Stimulated activated CD4-positive, alpha-beta T cell treated with anti-CD3 and anti-CD28 coated beads, Interleukin-2, amount 100 ng/mL, for 24 hours (primary cell): ENCODE results near the gene PASK.

Source experiments
- DNase-seq, 2 donors: peaks; one replicate each; pipeline ENCODE4 v3.0.0-alpha.2; 2020

Gene PASK

DNA sequence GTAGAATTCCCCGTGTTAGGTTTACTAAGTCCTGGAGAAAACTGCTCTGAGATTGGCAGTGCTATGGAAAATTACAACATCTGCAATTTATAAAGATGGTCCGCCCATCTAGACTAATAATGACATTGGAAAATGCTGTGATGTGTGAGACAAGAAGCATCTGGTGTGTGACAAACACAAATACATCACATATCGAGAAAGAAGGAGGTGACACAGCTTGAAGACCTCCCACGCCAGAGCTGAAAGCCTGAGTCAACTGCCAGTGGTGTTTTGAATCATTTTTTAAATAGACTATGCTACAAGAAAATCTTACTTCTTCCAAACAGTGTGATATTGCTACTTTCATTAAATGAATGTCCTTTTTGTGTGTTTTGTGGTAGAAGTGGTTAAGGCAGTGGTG, 30.6 kb upstream of the PASK start:
- DNase-seq: peak; percentile 33 to 39

DNA sequence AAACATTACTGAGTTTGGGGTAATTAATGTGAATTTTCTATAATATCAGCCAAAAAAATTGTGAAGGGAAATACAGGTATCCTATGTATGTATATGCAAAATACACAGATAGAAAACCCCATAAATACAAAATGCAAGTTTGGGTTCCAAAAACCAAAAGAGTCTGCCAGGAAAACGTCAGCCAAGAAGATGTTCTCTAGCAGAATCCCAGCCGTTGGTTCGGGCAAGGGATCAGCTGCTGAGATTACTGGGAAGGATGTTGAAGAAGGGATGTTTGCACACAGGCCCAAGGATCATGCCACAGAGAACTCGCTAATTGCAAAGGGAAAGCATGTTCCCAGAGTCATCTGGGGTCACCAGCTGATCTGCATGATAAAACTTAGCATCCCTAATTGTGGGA, 29.7 kb upstream of the PASK start:
- no peak for DNase-seq

DNA sequence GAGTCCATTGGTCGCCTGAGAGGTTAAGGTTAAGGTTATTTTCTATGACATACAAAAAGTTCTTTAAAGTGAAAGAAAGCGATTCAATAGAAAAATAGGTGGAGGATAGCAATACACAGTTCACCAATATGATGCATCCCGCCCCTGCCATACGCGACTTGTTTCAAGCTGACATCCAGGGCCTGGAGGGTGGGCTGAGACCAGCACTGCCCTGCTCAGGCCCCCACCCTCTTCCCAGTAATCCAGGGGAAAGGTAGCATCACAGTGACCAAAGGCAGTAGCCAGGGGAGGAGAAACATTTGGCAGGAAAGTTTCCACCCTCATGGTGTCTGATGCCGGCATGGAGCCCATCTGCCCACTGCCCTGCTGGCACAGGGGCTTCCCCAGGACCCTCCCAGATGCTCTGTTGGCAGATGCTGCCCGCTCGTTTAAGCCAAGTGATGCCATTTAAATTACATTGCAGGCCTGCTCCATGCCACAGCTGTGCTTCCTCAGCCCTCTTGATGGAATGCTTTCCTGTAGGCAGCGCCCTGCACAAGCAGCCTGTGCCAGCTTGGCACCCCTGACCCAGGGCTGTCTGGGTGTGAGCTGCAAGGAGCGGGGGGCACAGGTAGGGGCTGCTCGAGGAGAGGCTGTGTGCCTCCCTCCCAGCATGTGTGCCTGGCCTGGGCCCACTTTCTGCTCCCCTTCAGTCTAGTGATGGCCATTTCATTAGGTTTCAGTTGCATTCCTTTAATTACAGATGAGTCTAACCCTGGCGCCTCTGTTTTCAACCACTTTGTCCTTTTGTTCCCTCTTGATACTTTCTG, 28.5 kb upstream of the PASK start:
- DNase-seq: no peak

DNA sequence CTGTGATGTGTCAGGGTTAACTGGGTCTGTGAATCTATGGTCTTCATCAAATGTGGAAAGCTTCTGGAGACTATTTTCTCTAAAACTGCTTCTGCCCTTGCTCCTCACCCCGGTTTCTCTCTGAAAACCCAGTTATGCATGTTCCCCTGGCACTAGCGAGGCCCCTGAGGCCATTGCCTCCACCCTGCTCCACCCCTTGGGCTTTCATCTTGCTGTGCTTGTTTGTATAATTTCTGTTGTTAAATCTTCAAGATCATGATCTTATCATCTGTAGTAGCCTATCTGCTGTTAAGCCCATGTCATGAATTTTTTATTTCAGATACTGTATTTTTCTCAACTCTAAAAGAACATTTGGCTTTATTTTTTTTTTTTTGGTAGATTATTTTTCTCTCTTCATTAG, 24.3 kb upstream of the PASK start:
- no peak for DNase-seq

DNA sequence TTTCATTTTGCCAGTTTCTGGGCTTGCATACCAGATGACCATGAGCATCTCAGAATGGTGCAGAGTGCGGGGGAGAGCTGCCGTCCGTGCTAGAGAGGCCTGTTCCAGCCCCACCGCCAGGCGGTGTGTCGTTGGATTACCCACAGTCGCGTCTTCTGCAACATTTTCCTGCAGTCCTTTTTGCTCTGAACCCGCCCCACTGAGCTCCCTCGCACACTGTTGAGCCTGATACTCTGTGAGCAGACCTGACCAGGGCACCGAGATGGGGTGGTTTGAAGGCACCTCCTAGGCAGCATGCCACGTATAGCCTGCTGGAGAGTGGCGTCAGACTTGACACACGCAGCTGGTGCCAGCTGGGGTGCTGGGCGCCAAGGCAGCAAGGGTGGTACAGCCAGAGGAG, 19.1 kb upstream of the PASK start:
- DNase-seq: no peak

DNA sequence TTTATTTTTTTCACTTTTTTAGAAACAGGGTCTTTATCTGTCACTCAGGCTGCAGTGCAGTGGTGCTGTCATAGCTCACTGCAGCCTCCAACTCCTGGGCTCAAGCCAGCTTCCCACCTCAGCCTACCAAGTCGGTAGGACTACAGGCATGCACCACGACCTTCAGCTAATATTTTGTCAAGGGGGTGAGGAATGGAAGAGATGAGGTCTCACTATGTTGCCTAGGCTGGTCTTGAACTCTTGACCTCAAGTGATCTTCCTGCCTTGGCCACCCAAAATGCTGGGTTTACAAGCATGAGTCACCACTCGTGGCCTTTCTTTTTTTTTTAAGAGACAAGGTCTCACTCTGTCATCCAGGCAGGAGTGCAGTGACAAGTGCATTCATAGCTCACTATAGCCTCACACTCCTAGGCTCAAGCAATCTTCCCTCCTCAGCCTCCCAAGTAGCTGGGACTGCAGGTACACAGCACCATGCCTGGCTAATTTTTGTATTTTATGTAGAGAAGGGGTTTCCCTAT, 14.4 kb upstream of the PASK start:
- no peak for DNase-seq

DNA sequence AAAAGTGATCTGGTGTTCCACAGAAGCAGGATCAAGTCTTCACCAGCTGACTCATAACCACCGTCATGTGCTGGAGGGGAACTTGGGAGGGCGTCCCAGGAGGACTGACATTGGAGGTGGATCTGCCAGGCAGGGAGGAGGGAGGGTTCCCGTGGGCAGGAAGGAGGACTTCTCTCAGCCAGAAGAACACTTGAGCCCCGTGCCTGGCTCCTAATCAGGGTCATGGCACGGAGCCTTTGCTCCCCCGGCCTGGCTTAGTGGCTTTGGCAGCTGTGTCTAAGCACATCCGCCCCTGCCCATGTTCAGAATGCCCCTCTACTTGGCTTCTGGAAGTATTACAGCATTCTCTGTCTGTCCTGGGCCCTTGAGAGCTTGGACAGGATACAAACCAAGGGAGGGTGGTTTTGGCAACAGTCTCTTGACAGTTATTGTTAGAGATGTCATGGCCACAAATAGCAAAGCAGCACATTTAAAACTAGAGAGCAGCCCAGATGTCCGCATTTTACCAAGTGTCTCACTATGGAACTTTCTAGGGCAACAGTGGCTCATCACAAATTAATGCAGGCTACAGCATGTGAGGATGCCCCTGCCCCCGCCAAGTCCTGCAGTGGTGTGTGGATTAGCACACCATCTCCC, 12.5 kb upstream of the PASK start:
- no peak for DNase-seq

DNA sequence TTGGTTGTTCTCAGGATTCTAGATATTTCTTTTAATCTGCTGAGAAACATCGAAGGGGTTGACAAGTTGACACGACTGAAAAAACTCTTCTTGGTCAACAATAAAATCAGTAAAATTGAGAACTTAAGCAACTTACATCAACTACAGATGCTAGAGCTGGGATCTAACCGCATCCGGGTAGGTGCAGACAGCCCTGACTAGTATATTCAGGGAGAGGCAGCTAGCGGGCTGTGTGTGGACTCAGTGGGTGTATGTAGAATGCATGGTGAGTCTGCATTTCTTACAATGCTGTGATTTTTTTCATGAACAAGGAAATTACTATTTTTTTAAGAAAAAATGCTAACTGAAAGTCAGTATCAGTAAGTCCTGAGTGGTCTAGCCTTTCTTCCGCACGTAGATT, 11.0 kb upstream of the PASK start:
- DNase-seq: no peak

DNA sequence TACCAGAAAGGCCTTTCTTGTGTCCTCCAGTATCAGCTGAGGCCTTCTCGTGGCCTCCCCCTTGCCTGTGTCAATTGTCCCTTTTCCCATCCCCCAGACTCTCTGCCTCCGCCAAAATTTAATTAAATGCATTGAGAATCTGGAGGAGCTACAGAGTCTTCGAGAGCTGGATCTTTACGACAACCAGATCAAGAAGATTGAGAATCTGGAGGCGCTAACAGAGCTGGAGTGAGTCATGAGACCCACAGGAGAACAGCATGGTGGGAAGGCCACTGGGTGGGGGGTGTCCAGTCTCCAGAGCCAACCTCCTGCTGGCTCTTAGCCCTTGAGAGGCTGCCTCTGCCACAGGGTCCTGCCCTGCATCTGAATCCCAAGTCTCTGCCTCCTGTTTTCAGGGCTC, 9.8 kb upstream of the PASK start:
- DNase-seq: no peak

DNA sequence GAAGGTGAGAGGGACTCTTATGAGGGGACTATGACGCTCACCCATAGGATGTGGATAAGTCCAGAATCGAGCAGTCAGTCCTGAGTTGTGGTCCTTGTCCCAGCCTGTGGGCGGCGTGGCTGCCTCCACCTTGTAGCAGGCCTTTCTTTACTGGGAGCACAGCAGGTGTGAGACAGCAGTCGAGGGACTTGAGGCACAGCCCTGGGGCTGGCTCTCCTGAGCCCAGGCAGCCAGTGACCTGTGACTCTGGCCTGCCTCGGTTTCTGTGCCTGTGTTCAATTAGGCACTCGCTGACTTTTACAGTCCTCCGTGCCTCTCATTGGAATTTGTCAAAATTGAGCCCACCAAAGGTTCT, 9.3 kb upstream of the PASK start:
- no peak for DNase-seq

DNA sequence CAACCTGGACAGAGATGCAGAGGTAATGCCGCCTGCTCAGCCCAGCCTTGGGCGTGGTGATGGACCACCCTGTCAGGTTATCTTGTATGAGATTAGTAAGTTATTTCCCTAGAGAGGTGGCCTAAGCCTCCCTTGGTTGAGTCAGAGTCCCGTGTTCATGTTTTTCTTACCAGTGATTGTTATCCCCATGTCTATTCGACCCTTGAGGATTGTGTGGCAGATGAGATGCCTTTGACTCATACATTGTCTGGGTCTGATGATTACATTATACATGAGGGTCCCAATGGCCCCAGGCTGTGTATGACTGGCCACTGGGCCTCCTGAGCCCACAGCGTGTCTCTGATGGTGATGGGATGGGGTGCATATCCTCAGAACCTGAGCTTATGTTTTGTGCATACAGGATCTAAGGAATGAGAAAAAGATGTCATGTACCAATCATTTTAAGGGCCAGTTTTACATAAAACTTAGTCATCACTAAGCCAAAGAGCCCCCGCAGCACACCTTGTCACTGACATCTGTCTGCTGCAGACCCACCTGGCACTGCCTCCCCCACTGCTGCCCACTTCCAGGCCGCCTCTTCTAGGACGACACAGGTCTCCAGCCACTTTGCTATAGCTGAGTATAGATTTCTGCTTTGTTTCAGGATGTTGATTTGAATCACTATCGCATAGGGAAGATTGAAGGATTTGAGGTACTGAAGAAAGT, 8.7 kb upstream of the PASK start:
- DNase-seq: no peak

DNA sequence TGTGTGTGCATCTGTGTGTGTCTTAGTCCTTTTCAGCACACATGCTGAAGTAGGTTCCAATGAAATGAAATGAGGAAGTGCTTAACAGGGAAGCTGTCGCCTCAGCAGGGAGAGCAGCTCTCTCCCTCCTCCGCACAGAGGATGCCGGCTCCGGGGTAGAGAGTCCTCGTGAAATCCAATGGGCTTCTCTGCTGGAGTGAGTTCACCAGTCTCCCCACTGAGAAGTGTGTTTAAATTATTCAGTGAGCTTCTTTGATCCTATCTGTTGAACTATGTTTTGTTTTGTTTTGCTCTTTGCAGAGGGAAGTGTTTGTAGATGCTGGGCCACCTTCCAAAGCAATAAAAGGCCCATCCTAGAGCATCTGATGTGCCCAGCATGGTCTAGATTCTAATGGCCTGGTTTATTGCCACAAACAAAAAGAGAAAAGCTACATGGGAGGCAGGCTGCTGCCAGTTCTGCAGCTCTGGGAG, 7.7 kb upstream of the PASK start:
- no peak for DNase-seq

DNA sequence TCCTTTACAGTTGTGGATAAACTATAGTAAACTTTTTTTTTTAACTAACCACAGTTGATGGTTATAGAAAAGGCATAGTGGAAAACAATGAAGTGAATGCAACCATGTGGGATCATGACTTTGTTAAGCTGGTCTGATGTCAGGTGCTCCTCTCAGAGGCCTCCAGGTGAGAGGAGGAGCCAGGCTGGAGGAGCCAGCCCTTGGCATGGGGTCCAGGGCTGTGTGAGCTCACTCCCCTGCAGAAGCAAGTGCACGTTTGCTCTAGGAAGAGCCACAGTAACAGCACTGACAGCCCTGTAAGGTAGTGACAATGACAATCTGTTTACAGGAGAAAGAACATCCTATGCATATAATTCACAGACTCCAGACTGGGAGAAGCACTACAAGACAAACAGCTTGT, 6.7 kb upstream of the PASK start:
- no peak for DNase-seq

DNA sequence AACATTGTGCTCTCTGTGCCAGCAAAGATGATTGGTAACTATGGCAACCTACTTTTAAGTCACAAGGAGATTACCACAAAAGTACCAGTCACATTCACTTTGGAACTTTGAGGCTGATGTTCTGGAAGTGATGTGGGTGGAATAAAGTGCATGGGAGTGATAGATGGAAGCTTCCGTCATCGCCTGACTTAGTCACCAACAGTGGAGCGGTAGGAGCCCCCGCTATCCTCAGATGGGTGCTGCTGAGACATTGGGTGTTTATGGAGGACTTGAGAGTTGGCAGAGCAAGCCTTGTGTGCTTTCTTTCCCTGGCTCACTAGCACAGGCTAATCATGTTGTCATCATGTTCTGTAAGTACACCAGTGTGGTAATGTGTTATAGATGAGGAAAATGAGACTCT, 5.6 kb upstream of the PASK start:
- peak; percentile 34 to 40 for DNase-seq

DNA sequence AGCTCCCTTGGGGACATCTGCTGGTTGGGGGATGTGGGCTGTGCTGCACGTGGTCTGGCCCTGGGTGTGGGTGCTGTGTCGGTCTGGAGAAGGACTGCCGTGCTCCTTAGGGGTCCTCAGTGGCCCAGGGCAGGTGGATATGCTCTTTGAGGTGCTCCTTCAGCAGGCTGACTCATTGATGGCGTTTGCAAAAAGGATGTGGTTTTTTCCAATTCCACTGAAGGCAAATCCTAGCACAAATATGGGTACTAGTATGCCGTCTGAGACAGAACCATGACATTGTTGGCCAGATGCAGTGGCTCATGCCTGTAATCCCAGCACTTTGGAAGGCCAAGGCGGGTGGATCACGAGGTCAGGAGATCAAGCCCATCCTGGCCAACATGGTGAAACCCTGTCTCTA, 4.3 kb upstream of the PASK start:
- DNase-seq: peak in 1 of 2 donors; percentile 16

DNA sequence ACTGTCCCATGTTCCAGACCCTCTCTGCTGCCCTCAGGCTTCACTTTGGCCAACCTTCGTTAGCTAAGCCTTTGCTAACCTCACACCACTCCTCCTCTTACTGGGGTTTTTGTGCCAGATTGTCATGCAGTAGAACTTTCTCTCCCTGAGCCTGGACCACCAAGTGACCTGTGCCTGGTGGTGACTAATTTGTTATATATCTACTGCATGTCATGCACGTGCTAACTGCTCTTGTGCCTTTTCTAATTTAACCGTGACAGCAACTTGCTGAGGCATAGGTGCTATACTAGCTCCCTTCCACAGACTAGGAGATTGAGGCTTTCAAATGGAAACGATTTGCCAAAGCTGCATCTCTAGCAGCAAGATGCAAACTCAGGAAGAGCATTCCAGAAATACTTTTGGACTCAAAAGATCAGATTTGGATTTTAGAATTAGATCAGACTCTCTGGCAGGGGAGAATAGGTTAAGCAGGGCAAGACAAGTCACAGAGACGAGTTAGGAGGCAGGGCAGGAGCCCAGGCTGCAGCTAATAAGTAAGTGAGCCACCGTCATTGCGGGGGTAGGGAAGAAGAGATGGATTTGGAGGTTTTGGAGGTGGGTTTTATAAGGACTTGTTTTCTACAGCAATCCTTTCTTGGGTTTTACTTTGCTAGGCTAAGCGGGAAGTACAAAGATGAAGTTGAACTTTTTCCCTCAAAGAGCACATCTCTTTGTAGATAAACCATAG, 2.8 kb upstream of the PASK start:
- no peak for DNase-seq

DNA sequence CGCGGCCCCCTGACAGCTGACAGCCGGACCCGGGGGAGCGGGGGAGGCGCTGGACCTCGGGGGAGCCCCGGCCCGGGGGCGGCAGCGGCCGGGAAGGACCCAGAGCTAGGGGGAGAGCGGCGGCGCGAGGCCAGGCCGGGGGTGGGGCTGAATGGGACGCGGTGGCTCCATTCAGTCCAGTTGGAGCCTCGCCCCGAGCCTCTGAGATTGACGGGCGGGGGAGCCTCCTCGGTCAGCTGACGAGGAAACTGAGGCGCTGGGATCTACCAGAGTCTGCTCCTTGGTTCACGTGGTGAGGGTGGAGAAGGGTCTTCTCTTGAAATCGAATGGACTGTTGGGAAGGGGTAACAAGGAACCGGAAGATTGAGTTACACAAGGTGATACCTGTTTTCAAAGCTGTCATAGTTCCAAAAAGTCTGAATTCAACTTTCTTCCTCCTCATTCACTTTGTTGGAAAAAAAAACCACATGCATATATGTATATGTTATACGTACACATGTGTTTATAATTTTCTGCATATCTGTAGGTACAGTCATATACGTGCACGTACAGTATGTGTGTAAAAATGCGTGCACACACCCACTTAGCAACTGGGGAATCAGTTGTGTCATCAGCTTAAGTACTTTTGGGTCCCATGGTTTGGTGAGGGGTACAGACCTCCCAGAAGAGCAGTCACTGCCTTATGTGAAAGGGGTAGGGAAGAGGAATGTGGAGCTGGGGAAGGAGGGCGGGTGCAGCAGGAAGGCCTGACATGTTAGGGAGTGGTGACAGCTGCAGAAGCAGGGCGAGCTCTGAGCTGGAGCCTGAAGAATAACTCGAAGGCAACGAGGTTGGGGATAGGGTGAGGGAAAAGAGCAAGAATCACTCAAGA, 1.6 kb upstream of the PASK start:
- DNase-seq: no peak

DNA sequence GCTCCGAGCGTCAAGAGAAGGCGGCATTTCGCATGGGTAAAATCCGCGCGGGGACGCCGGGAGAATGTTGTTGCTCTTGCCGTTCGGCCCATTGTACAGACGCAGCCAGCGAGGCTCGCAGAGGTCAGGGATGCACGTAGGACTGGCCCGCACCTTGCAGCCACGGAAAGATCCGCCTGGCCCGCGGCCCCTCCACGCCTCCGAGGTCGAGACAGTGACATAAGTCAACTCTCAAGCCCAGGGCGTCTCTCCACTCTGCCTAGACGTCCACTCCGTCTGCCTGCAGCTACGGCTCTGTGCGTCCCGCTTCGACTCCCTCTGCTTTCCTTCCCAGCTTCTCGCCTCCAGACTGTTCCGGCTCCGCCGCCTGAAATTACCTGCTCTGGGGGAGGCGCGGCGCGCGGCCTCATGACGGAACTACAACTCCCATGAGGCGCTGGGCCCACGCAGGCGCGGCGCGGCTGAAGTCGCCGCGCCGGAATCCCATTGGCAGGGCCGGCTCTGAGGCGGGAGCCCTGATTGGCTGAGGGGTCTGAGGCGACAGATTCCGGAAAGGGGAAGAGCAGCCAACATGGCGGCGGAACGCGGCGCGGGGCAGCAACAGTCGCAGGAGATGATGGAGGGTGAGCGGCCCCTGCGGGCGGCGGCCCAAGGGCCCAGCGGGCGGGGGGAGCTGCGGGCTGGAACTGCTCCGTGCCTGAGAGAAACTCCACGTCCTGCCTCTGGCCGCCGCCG, 820 bp upstream of the PASK start, which contains the start of gene PPP1R7:
Gene PPP1R7 (plus strand): TSS at position 543 of the 735 bp plus-strand sequence. CDS start 29 bp downstream, at position 572.
- peak; percentile 94 to 95 for DNase-seq

DNA sequence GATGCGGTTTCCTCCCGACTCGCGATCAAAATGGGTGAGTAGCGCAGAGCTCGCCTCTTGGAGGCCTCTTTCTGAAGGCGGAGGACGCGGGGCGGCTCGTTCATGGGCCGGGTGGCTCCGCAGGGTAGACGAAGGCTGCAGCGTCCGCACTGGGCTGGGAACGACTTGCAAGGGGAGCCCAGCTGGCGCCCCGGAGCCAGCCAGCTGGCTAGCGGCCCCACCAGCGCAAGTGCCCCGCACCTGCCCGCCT, 328 bp upstream of the PASK start:
- no peak for DNase-seq

DNA sequence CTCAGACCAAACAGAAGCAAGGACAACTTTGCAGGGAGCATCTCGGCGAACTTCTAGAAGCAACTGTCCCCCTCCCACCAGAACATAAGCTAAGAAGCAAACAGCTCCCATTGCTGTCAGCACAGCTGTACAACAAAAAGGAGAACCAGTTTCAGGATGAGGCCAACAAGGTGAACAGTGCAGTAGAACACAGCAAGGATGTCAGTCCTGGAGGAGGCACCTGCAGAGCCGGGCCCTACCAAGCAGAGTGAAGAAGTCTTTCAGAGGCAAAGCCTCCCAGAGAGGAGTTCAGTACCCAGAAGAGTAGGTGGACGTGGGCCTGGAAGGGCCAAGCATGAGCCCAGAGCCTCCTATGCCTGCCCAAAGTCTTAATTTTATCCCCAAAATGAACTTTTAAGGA, 1.0 kb downstream of the PASK start:
- no peak for DNase-seq

DNA sequence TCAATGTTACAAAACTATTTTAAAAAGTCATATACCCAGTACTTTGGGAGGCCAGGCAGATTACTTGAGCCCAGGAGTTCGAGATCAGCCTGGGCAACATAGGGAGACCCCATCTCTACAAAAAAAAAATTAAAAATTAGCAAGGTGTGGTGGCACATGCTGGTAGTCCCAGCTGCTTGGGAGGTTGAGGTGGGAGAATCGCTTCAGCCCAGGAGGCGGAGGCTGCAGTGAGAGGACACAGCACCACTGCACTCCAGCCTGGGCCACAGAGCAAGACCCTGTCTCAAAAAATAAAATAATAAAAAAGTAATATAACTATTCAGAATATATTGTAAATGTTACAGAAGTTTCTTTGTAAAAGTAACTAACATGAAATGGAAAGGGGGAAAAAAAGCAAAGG, 1.9 kb downstream of the PASK start:
- DNase-seq: no peak

DNA sequence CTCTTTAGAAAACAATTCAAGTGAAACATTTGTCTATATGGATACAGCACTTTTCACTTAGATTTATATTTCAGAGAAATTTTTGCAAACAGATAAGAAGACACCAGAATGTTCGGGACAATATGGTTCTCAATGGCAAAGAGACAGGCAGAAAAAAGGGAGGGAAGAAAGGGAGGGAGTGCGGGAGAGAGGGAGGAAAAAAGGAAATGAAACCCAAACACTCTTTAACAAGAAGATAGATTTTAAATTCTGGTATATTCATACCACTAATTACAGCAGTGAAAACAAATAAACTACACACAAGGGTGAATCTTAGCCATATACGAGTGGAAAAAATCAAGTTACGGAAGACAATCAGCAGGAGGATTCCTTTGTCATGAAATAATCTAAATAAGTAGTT, 3.0 kb downstream of the PASK start:
- no peak for DNase-seq
